Measurements from ENCODE around the gene HMCN1. TPM values are rescaled to one million over a fixed set of nuclear protein-coding genes. Genes with fewer than 3 reads are reported as not detected.

Gene HMCN1
- total and polyA plus RNA-seq, 4 donors, result 1.5 to 6.8 (median 3.5) TPM

GRCh38 chr1:186079084-186079684 is 345.0 kb downstream of the HMCN1 start:
- Histone ChIP-seq H3K9me3 (ENCODE audit: control insufficient read depth in 4 of 4, low read length in 3 of 4) (no peaks in the 10 kb centered on the region), H3K27me3 (ENCODE audit: control insufficient read depth in 4 of 4, insufficient read depth in 4 of 4, low read length in 3 of 4) (no peaks in the 10 kb centered on the region), H3K9ac (ENCODE audit: low read depth in 1 of 2, low read length in 2 of 2) (no peak overlapping the region), H3K4me3 (ENCODE audit: low read depth in 1 of 3, low read length in 3 of 3) (no peak overlapping the region), H3K27ac (ENCODE audit: low read depth in 1 of 2, low read length in 2 of 2) (no peak overlapping the region), H3K36me3 (ENCODE audit: control insufficient read depth in 4 of 4, insufficient read depth in 3 of 4, low read depth in 1 of 4, low read length in 3 of 4) (no peaks in the 10 kb centered on the region), H3K4me1 (ENCODE audit: control insufficient read depth in 4 of 4, insufficient read depth in 4 of 4, low read length in 3 of 4) (no peaks in the 10 kb centered on the region)
- TF ChIP-seq CTCF (IDR thresholded peaks at IDR 0.05; ENCODE audit: low read depth, low read length, missing input control) (no peak), HNF4A (conservative IDR thresholded peaks at IDR 0.05) (no peak), JUND (IDR thresholded peaks at IDR 0.05) (no peak), FOXA2 (IDR thresholded peaks at IDR 0.05) (no peak), ZBTB33 (IDR thresholded peaks at IDR 0.05) (no peak), YY1 (IDR thresholded peaks at IDR 0.05) (no peak), FOXA1 (IDR thresholded peaks at IDR 0.05) (no peak), HNF4G (IDR thresholded peaks at IDR 0.05) (no peak), RXRA (IDR thresholded peaks at IDR 0.05) (no peak), NR2F2 (IDR thresholded peaks at IDR 0.05) (no peak), SP1 (IDR thresholded peaks at IDR 0.05) (no peak), EGR1 (IDR thresholded peaks at IDR 0.05; ENCODE audit: low read depth in 2 of 2) (no peak), TAF1 (conservative IDR thresholded peaks at IDR 0.05) (no peak), ATF3 (IDR thresholded peaks at IDR 0.05) (no peak), GABPA (IDR thresholded peaks at IDR 0.05 in 1 of 2, conservative IDR thresholded peaks at IDR 0.05 in 1 of 2) (no peak), RAD21 (IDR thresholded peaks at IDR 0.05) (no peak)
- TF ChIP-seq, protein P1, sequence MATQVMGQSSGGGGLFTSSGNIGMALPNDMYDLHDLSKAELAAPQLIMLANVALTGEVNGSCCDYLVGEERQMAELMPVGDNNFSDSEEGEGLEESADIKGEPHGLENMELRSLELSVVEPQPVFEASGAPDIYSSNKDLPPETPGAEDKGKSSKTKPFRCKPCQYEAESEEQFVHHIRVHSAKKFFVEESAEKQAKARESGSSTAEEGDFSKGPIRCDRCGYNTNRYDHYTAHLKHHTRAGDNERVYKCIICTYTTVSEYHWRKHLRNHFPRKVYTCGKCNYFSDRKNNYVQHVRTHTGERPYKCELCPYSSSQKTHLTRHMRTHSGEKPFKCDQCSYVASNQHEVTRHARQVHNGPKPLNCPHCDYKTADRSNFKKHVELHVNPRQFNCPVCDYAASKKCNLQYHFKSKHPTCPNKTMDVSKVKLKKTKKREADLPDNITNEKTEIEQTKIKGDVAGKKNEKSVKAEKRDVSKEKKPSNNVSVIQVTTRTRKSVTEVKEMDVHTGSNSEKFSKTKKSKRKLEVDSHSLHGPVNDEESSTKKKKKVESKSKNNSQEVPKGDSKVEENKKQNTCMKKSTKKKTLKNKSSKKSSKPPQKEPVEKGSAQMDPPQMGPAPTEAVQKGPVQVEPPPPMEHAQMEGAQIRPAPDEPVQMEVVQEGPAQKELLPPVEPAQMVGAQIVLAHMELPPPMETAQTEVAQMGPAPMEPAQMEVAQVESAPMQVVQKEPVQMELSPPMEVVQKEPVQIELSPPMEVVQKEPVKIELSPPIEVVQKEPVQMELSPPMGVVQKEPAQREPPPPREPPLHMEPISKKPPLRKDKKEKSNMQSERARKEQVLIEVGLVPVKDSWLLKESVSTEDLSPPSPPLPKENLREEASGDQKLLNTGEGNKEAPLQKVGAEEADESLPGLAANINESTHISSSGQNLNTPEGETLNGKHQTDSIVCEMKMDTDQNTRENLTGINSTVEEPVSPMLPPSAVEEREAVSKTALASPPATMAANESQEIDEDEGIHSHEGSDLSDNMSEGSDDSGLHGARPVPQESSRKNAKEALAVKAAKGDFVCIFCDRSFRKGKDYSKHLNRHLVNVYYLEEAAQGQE (IDR thresholded peaks at IDR 0.05), result no peak
- TF ChIP-seq, protein P2, sequence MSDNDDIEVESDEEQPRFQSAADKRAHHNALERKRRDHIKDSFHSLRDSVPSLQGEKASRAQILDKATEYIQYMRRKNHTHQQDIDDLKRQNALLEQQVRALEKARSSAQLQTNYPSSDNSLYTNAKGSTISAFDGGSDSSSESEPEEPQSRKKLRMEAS (IDR thresholded peaks at IDR 0.05), result no peak
- no peak for DNase-seq (ENCODE audit: low spot score)
- WGBS, result 90% methylated on average over 7 of the region's 7 CpGs

Data from liver (tissue), 9 donors.